Measurements from ENCODE around the gene TBCC. TPM values are rescaled to one million over a fixed set of nuclear protein-coding genes. Genes with fewer than 3 reads are reported as not detected.
"Not testable (repeated sequence)": the region's sequence is repeated elsewhere in the genome, so short reads cannot be mapped to it uniquely, and the experiment has no call there.

Gene TBCC
- total RNA-seq, 2 donors from 2014 or later = 26.4 to 33.8 TPM

- H3K27me3 ChIP-seq (replicated peaks; ENCODE audit: insufficient read depth) = no peaks in the 10 kb centered on the region
- no peaks in the 10 kb centered on the region for H3K36me3 ChIP-seq
- no peaks in the 10 kb centered on the region for H3K4me1 ChIP-seq (ENCODE audit: control insufficient read depth in 1 of 2, low read depth in 2 of 2)
- H3K4me3 ChIP-seq = no peak overlapping the region
- H3K9me3 ChIP-seq = no peaks in the 10 kb centered on the region
- no peak for TF ChIP-seq CTCF (IDR thresholded peaks at IDR 0.05)
- ATAC-seq (ENCODE audit: insufficient number of reproducible peaks, low FRiP score, low read depth) (no peak), DNase-seq (ENCODE audit: low spot score) (no peak)
- no peak overlapping the region for H3K27ac ChIP-seq
Measured at GRCh38 chr6:42704937-42705374, 40.9 kb downstream of the TBCC start.

- no peaks in the 10 kb centered on the region for H3K4me1 ChIP-seq (ENCODE audit: control insufficient read depth in 1 of 2, low read depth in 2 of 2)
- H3K27ac ChIP-seq = no peak overlapping the region
- no peak for TF ChIP-seq CTCF (IDR thresholded peaks at IDR 0.05)
- H3K36me3 ChIP-seq = no peaks in the 10 kb centered on the region
- DNase-seq (ENCODE audit: low spot score) = no peak
- no peak overlapping the region for H3K4me3 ChIP-seq
- no peak for ATAC-seq (ENCODE audit: insufficient number of reproducible peaks, low FRiP score, low read depth)
- H3K9me3 ChIP-seq = no peaks in the 10 kb centered on the region
- no peaks in the 10 kb centered on the region for H3K27me3 ChIP-seq (replicated peaks; ENCODE audit: insufficient read depth)
Measured at GRCh38 chr6:42704251-42704936, 41.5 kb downstream of the TBCC start.

- H3K9me3 ChIP-seq; H3K36me3 ChIP-seq; ATAC-seq (ENCODE audit: insufficient number of reproducible peaks, low FRiP score, low read depth); H3K27me3 ChIP-seq (replicated peaks; ENCODE audit: insufficient read depth); DNase-seq (ENCODE audit: low spot score); H3K27ac ChIP-seq; H3K4me1 ChIP-seq (ENCODE audit: control insufficient read depth in 1 of 2, low read depth in 2 of 2); H3K4me3 ChIP-seq: not testable (repeated sequence)
Measured at GRCh38 chr6:42702786-42703185, 43.1 kb downstream of the TBCC start.

DNA sequence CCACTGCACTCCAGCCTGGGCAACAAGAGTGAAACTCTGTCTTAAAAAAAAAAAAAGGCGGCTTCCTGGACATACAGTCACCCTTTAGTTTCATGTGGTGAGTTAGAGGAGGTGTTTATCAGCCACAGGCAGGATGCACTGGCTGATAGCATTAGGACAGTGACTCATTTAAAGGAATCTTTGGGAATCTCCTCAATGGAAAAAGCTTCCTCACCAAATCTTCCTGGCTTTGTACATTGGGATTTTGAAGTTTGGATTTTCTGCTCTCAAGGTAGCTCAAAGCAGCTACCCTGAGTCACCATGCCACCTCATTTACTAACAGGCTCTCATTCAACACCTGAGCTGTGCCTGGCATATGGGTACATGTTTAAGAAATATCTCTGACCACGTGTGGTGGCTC, 43.7 kb downstream of the TBCC start:
- ATAC-seq (ENCODE audit: insufficient number of reproducible peaks, low FRiP score, low read depth) (no peak), DNase-seq (ENCODE audit: low spot score) (no peak)
- no peaks in the 10 kb centered on the region for H3K9me3 ChIP-seq
- no peak overlapping the region for H3K4me3 ChIP-seq
- no peaks in the 10 kb centered on the region for H3K27me3 ChIP-seq (replicated peaks; ENCODE audit: insufficient read depth)
- H3K4me1 ChIP-seq (ENCODE audit: control insufficient read depth in 1 of 2, low read depth in 2 of 2) = peaks cover 0 to 3% of the 10 kb centered on the region in 2 donors
- H3K27ac ChIP-seq = no peak overlapping the region
- TF ChIP-seq CTCF (IDR thresholded peaks at IDR 0.05) = no peak
- H3K36me3 ChIP-seq = no peaks in the 10 kb centered on the region

- H3K27me3 ChIP-seq (replicated peaks; ENCODE audit: insufficient read depth) = no peaks in the 10 kb centered on the region
- peaks cover 5% of the 10 kb centered on the region for H3K36me3 ChIP-seq
- no peak overlapping the region for H3K4me3 ChIP-seq
- ATAC-seq (ENCODE audit: insufficient number of reproducible peaks, low FRiP score, low read depth) (no peak), DNase-seq (ENCODE audit: low spot score) (no peak)
- H3K4me1 ChIP-seq (ENCODE audit: control insufficient read depth in 1 of 2, low read depth in 2 of 2) = peaks cover 5 to 40% of the 10 kb centered on the region in 2 donors
- no peaks in the 10 kb centered on the region for H3K9me3 ChIP-seq
- no peak overlapping the region for H3K27ac ChIP-seq
- TF ChIP-seq CTCF (IDR thresholded peaks at IDR 0.05) = no peak
Measured at GRCh38 chr6:42698217-42698616, 47.7 kb downstream of the TBCC start.

- DNase-seq (ENCODE audit: low spot score) (no peak), ATAC-seq (ENCODE audit: insufficient number of reproducible peaks, low FRiP score, low read depth) (no peak)
- Histone ChIP-seq H3K4me3 (no peak overlapping the region), H3K4me1 (ENCODE audit: control insufficient read depth in 1 of 2, low read depth in 2 of 2) (peaks cover 11 to 49% of the 10 kb centered on the region in 2 donors), H3K27ac (no peak overlapping the region), H3K27me3 (replicated peaks; ENCODE audit: insufficient read depth) (no peaks in the 10 kb centered on the region), H3K36me3 (peaks cover 5% of the 10 kb centered on the region), H3K9me3 (no peaks in the 10 kb centered on the region)
- no peak for TF ChIP-seq CTCF (IDR thresholded peaks at IDR 0.05)
Measured at GRCh38 chr6:42697268-42697655, 48.6 kb downstream of the TBCC start.
